Astrocyte of the cerebellum (primary cell): ENCODE measurements around the gene YAP1.
"Not testable (repeated sequence)": the region's sequence is repeated elsewhere in the genome, so short reads cannot be mapped to it uniquely, and the experiment has no call there.

Experiments
- DNase-seq: peaks from one replicate; pipeline ENCODE4 v3.0.0-alpha.2; 2011; ENCODE audit warnings: low read depth
- H3K4me3 ChIP-seq: 2 replicates; pipeline ENCODE4 v1.5.1; 2011; ENCODE audit warnings: mild to moderate bottlenecking, low read depth, low read length, moderate library complexity
- CTCF ChIP-seq: IDR thresholded peaks from 2 replicates; pipeline ENCODE4 v1.5.1; 2012; ENCODE audit warnings: low read length, low read depth, moderate library complexity, mild to moderate bottlenecking; ENCODE audit errors: missing control alignments
- in situ Hi-C: cut with HindIII; loops from 2 replicates; pipeline ENCODE4 v1.10.0; 2017; ENCODE audit warnings: low sequenced_read_pairs

Gene YAP1

DNA sequence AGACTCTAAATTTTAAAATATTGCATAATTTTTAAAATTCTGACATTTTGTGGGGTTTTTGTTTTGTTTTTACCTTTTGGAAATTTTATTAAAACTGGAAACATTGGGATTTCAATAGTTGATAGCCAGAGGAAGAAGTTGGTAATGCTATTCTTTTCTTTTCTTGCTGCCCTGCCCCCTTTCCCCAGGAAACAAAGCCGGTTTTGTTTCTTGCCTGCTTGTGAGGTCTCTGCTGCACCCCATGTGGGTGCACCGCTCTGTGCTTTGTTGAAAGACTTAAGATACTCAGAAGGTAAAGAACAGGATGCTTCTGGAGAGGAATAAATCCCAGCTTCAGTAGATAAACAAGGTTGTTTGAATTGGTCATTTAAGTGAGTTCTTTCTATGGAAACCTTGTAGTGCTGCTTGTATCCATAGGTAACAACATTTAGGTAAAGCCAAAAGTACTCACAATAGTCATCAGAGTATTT lies 87.5 kb downstream of the YAP1 start:
- no peak for TF ChIP-seq CTCF
- H3K4me3 ChIP-seq = no peak overlapping the region
- no peak for DNase-seq
- in situ Hi-C loops = no loop called here

- no peak overlapping the region for H3K4me3 ChIP-seq
- TF ChIP-seq CTCF = no peak
- in situ Hi-C loops = no loop called here
- DNase-seq = no peak
Observed at GRCh38 chr11:102199673-102200072, 89.4 kb downstream of the YAP1 start.

- H3K4me3 ChIP-seq, in situ Hi-C loops, DNase-seq: not testable (repeated sequence)
Observed at GRCh38 chr11:102200325-102200724, 90.1 kb downstream of the YAP1 start.

- H3K4me3 ChIP-seq = no peak overlapping the region
- in situ Hi-C loops = no loop called here
- DNase-seq = no peak
- no peak for TF ChIP-seq CTCF
Observed at GRCh38 chr11:102201776-102202175, 91.5 kb downstream of the YAP1 start.

DNA sequence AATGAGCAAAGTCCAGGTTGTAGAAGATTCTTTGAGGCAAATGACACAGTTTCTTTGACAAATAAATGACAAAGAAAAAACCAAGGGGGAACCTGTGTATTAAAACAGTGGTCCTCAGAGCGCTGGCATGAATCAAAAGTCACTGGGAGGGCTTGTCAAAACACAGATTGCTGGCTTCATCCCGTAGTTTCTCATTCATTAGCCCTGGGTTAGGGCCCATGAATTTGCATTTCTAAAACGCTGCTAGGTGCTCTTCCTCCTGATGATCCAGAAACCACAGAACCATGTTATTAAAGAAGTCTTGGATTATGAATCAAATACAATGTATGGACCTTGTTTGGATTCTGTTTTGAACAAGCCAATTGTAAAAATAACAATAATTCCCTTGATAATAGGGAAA lies 92.7 kb downstream of the YAP1 start:
- no peak for TF ChIP-seq CTCF
- in situ Hi-C loops = no loop called here
- DNase-seq = no peak
- no peak overlapping the region for H3K4me3 ChIP-seq

DNA sequence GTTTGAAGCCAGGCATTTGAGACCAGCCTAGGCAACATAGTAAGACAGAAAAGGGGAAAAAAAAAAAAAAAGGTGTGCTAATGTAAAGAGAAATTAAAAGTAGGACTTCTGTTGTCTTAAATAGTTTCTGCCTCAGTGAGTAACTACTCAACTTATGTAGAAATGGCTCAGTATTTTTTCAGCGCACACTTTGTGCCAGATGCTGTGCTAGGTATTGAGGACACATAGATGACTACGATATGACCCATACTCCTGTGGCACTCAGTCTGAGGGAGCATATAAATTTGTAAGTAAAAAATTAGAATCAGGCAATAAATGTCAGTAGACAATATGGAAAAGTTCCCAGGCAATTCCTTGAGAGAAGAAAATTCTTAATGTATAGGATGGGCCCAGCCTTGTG lies 93.9 kb downstream of the YAP1 start:
- DNase-seq = no peak
- no peak overlapping the region for H3K4me3 ChIP-seq
- in situ Hi-C loops = no loop called here
- TF ChIP-seq CTCF = no peak

DNA sequence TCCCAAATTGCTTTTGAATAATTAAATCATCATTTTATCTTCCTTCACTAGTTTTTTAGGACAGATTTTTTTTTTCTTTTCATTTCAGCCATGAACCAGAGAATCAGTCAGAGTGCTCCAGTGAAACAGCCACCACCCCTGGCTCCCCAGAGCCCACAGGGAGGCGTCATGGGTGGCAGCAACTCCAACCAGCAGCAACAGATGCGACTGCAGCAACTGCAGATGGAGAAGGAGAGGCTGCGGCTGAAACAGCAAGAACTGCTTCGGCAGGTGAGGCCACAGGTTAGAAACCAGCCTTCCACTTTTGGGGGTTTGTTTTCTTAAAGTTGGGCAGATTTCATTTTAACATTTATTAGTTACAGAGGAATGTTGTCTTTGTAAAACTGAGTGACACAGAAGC lies 95.6 kb downstream of the YAP1 start:
- no peak for DNase-seq
- H3K4me3 ChIP-seq = no peak overlapping the region
- no peak for TF ChIP-seq CTCF
- in situ Hi-C loops = no loop called here
